ENCODE data around the gene PTPRB.

The PTPRB gene

GRCh38 chr12:70648831-70649230, 11.6 kb upstream of the PTPRB start:
- H3K4me2 ChIP-seq (ENCODE audit: low read length) = no peak overlapping the region

GRCh38 chr12:70648191-70648590, 11.0 kb upstream of the PTPRB start:
- no peak overlapping the region for H3K14ac ChIP-seq (ENCODE audit: low read length)
- H3K9ac ChIP-seq (ENCODE audit: low read length) = no peak overlapping the region
- H2AK5ac ChIP-seq (ENCODE audit: low read length) = no peak overlapping the region
- no peak overlapping the region for H4K91ac ChIP-seq (ENCODE audit: low read depth, low read length)
- no peak overlapping the region for H3K18ac ChIP-seq (ENCODE audit: low read length)
- no peak overlapping the region for H4K12ac ChIP-seq (ENCODE audit: low read depth, low read length)
- no peak overlapping the region for H2BK5ac ChIP-seq (ENCODE audit: low read depth, low read length, poor library complexity)
- H3K27me3 ChIP-seq (ENCODE audit: insufficient read depth, low read length) = no peaks in the 10 kb centered on the region
- no peak overlapping the region for H3K27ac ChIP-seq (ENCODE audit: low read depth, low read length)
- DNase-seq = no peak
- no peak overlapping the region for H2BK12ac ChIP-seq (ENCODE audit: low read length)
- H3K79me2 ChIP-seq (ENCODE audit: control insufficient read depth, insufficient read depth, low read length, poor library complexity) = no peaks in the 10 kb centered on the region
- H3K4me3 ChIP-seq (ENCODE audit: low read depth, low read length) = no peak overlapping the region
- no peaks in the 10 kb centered on the region for H3K9me3 ChIP-seq (ENCODE audit: insufficient read depth, low read depth, low read length)
- no peak overlapping the region for H2BK120ac ChIP-seq (ENCODE audit: insufficient read depth, low read length, poor library complexity)
- H3K4ac ChIP-seq (ENCODE audit: low read depth, low read length) = no peak overlapping the region
- no peak overlapping the region for H4K8ac ChIP-seq (ENCODE audit: low read depth, low read length)
- no CpG with 5 or more reads among the region's 2 CpGs for WGBS (ENCODE audit: extremely low coverage, insufficient coverage, insufficient read length)
- no peaks in the 10 kb centered on the region for H3K36me3 ChIP-seq (ENCODE audit: control insufficient read depth in 1 of 2, insufficient read depth in 2 of 2, low read length in 2 of 2)
- no peak overlapping the region for H3K4me2 ChIP-seq (ENCODE audit: low read length)
- no peak overlapping the region for H2AFZ ChIP-seq (ENCODE audit: insufficient read depth, low read length, poor library complexity)
- peaks cover 5% of the 10 kb centered on the region for H3K79me1 ChIP-seq (ENCODE audit: low read length)
- H3K23ac ChIP-seq (ENCODE audit: low read length) = no peak overlapping the region
- H3K4me1 ChIP-seq (ENCODE audit: control insufficient read depth in 1 of 2, insufficient read depth in 2 of 2, low read length in 2 of 2) = peaks cover 4 to 5% of the 10 kb centered on the region in 2 experiments

More at GRCh38 chr12:70648831-70649230, 11.6 kb upstream of the PTPRB start:
- Histone ChIP-seq H3K27ac (ENCODE audit: low read depth, low read length) (no peak overlapping the region), H3K27me3 (ENCODE audit: insufficient read depth, low read length) (no peaks in the 10 kb centered on the region), H3K4ac (ENCODE audit: low read depth, low read length) (no peak overlapping the region), H4K91ac (ENCODE audit: low read depth, low read length) (no peak overlapping the region), H3K9me3 (ENCODE audit: insufficient read depth, low read depth, low read length) (no peaks in the 10 kb centered on the region), H3K4me1 (ENCODE audit: control insufficient read depth in 1 of 2, insufficient read depth in 2 of 2, low read length in 2 of 2) (peaks cover 4 to 5% of the 10 kb centered on the region in 2 experiments), H2BK12ac (ENCODE audit: low read length) (no peak overlapping the region), H4K12ac (ENCODE audit: low read depth, low read length) (no peak overlapping the region), H3K23ac (ENCODE audit: low read length) (no peak overlapping the region), H3K36me3 (ENCODE audit: control insufficient read depth in 1 of 2, insufficient read depth in 2 of 2, low read length in 2 of 2) (no peaks in the 10 kb centered on the region), H3K4me3 (ENCODE audit: low read depth, low read length) (no peak overlapping the region), H2AFZ (ENCODE audit: insufficient read depth, low read length, poor library complexity) (no peak overlapping the region), H3K14ac (ENCODE audit: low read length) (no peak overlapping the region), H3K9ac (ENCODE audit: low read length) (no peak overlapping the region), H3K79me2 (ENCODE audit: control insufficient read depth, insufficient read depth, low read length, poor library complexity) (no peaks in the 10 kb centered on the region), H2BK120ac (ENCODE audit: insufficient read depth, low read length, poor library complexity) (no peak overlapping the region), H2BK5ac (ENCODE audit: low read depth, low read length, poor library complexity) (no peak overlapping the region), H4K8ac (ENCODE audit: low read depth, low read length) (no peak overlapping the region), H2AK5ac (ENCODE audit: low read length) (no peak overlapping the region), H3K18ac (ENCODE audit: low read length) (no peak overlapping the region), H3K79me1 (ENCODE audit: low read length) (peaks cover 5% of the 10 kb centered on the region)
- no CpG with 5 or more reads among the region's 2 CpGs for WGBS (ENCODE audit: extremely low coverage, insufficient coverage, insufficient read length)
- DNase-seq = no peak

- Histone ChIP-seq H2BK5ac (ENCODE audit: low read depth, low read length, poor library complexity) (no peak overlapping the region), H2AK5ac (ENCODE audit: low read length) (no peak overlapping the region), H3K79me1 (ENCODE audit: low read length) (peaks cover 5% of the 10 kb centered on the region), H4K8ac (ENCODE audit: low read depth, low read length) (no peak overlapping the region), H3K4me2 (ENCODE audit: low read length) (no peak overlapping the region), H2BK12ac (ENCODE audit: low read length) (no peak overlapping the region), H4K91ac (ENCODE audit: low read depth, low read length) (no peak overlapping the region), H3K4me3 (ENCODE audit: low read depth, low read length) (no peak overlapping the region), H3K79me2 (ENCODE audit: control insufficient read depth, insufficient read depth, low read length, poor library complexity) (no peaks in the 10 kb centered on the region), H3K14ac (ENCODE audit: low read length) (no peak overlapping the region), H3K4me1 (ENCODE audit: control insufficient read depth in 1 of 2, insufficient read depth in 2 of 2, low read length in 2 of 2) (peaks cover 4 to 5% of the 10 kb centered on the region in 2 experiments), H3K9ac (ENCODE audit: low read length) (no peak overlapping the region), H3K4ac (ENCODE audit: low read depth, low read length) (no peak overlapping the region), H3K36me3 (ENCODE audit: control insufficient read depth in 1 of 2, insufficient read depth in 2 of 2, low read length in 2 of 2) (no peaks in the 10 kb centered on the region), H3K9me3 (ENCODE audit: insufficient read depth, low read depth, low read length) (no peaks in the 10 kb centered on the region), H3K23ac (ENCODE audit: low read length) (no peak overlapping the region), H3K27ac (ENCODE audit: low read depth, low read length) (no peak overlapping the region), H2AFZ (ENCODE audit: insufficient read depth, low read length, poor library complexity) (no peak overlapping the region), H3K18ac (ENCODE audit: low read length) (no peak overlapping the region), H4K12ac (ENCODE audit: low read depth, low read length) (no peak overlapping the region), H3K27me3 (ENCODE audit: insufficient read depth, low read length) (no peaks in the 10 kb centered on the region), H2BK120ac (ENCODE audit: insufficient read depth, low read length, poor library complexity) (no peak overlapping the region)
- peak in 1 of 2 donors; percentile 31 for DNase-seq
- no CpG with 5 or more reads among the region's 1 CpG for WGBS (ENCODE audit: extremely low coverage, insufficient coverage, insufficient read length)
These were observed 9.6 kb upstream of the PTPRB start for GRCh38 chr12:70646850-70647249.

- peak overlapping the region; percentile 82 for H2BK5ac ChIP-seq (ENCODE audit: low read depth, low read length, poor library complexity)
- peak overlapping the region; percentile 69 for H2AK5ac ChIP-seq (ENCODE audit: low read length)
- H3K18ac ChIP-seq (ENCODE audit: low read length) = no peak overlapping the region
- no peaks in the 10 kb centered on the region for H3K79me2 ChIP-seq (ENCODE audit: control insufficient read depth, insufficient read depth, low read length, poor library complexity)
- DNase-seq = peak; percentile 70 to 84
- peak overlapping the region; percentile 47 for H3K4me2 ChIP-seq (ENCODE audit: low read length)
- H2AFZ ChIP-seq (ENCODE audit: insufficient read depth, low read length, poor library complexity) = peak overlapping the region; percentile 71
- peak overlapping the region; percentile 56 for H3K14ac ChIP-seq (ENCODE audit: low read length)
- peak overlapping the region; percentile 94 for H2BK120ac ChIP-seq (ENCODE audit: insufficient read depth, low read length, poor library complexity)
- H3K4me3 ChIP-seq (ENCODE audit: low read depth, low read length) = no peak overlapping the region
- no peaks in the 10 kb centered on the region for H3K36me3 ChIP-seq (ENCODE audit: control insufficient read depth in 1 of 2, insufficient read depth in 2 of 2, low read length in 2 of 2)
- peak overlapping the region; percentile 36 for H3K4ac ChIP-seq (ENCODE audit: low read depth, low read length)
- no peaks in the 10 kb centered on the region for H3K27me3 ChIP-seq (ENCODE audit: insufficient read depth, low read length)
- WGBS (ENCODE audit: extremely low coverage, insufficient coverage, insufficient read length) = no CpG with 5 or more reads among the region's 10 CpGs
- H4K91ac ChIP-seq (ENCODE audit: low read depth, low read length) = peak overlapping the region; percentile 73
- H4K12ac ChIP-seq (ENCODE audit: low read depth, low read length) = no peak overlapping the region
- no peak overlapping the region for H3K9ac ChIP-seq (ENCODE audit: low read length)
- H3K4me1 ChIP-seq (ENCODE audit: control insufficient read depth in 1 of 2, insufficient read depth in 2 of 2, low read length in 2 of 2) = peaks cover 4 to 5% of the 10 kb centered on the region in 2 experiments
- H3K23ac ChIP-seq (ENCODE audit: low read length) = no peak overlapping the region
- peaks cover 5% of the 10 kb centered on the region for H3K79me1 ChIP-seq (ENCODE audit: low read length)
- peak overlapping the region; percentile 98 for H2BK12ac ChIP-seq (ENCODE audit: low read length)
- peak overlapping the region; percentile 77 for H4K8ac ChIP-seq (ENCODE audit: low read depth, low read length)
- H3K9me3 ChIP-seq (ENCODE audit: insufficient read depth, low read depth, low read length) = no peaks in the 10 kb centered on the region
- peak overlapping the region; percentile 93 for H3K27ac ChIP-seq (ENCODE audit: low read depth, low read length)
These were observed 8.5 kb upstream of the PTPRB start for GRCh38 chr12:70645494-70646317.
